GM19240 (cell line): ENCODE measurements around the gene CDH4.

Experiments
- DNase-seq: peaks from one replicate; pipeline ENCODE4 v3.0.0; 2011; ENCODE audit warnings: low spot score; ENCODE audit not compliant: insufficient read length

CDH4 gene

DNA sequence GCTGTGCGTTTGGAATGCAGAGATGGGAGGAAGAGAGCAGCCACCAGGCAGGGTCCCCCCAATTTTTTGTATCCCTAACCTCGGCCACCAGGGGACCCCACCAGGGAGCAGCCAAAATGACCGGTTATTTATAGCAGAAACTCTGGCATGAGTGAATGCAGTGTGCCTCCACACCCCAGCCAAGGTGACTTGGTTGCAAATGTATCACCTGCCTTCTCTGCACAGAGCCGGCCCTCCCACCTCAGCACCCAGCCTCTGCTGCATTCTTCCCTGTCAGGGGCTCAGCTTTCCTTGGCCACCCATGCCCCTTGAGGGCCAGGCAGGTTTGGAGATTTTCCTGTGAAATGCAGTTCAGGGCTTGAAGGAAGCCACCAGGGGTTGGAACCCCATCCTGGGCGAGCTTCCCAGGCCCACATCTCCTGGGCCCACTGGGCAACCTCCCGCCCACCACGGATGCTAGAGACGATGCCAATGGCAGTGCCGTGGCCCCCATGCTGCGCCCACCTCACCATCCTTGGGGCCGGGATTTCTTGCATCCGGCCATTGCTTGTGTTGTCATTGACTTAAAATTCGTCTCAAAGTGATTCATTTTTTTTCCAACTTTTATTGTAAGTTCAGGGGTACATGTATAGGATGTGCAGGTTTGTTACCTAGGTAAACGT lies 522.0 kb downstream of the CDH4 start:
- DNase-seq = no peak

DNA sequence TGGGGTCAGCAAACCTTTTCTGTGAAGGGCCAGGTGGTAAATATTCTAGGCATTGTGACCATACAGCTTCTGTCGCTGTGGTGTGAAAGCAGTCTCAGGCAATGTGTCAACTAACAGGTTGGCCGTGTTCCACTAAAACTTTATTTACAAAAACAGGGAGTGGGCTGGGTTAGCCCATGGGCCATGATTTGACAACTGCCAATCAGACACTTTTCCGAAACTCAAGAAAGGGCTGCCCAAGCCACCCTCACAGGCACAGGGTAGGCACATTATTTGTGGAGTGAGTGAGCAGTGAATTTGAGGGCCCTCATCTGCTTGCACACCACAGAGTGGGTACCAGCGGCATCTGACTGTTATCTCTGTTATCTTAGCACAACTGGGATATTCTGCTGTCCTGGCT lies 523.4 kb downstream of the CDH4 start:
- no peak for DNase-seq

GRCh38 chr20:61776491-61777075 lies 524.5 kb downstream of the CDH4 start:
- no peak for DNase-seq

- DNase-seq = no peak
Observed at GRCh38 chr20:61777773-61778494, 525.9 kb downstream of the CDH4 start.

DNA sequence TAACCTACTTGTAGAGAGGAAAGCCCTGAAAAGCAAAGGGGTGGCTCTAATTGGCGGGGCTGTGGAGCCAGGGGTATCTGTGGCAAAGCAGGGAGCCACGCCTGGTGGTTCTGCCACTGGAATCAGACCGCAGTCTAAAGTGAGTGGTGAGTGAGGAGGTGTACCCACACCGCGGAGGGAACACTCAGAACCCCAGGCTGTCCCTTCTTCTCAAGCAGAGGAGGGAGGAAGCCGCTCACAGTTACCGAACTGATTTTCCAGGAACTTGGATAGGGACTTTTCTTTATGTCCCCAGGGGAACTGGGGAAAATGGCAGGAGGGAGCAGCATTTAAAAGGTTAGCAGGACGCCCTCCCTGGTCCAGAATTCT lies 526.4 kb downstream of the CDH4 start:
- DNase-seq = no peak

DNA sequence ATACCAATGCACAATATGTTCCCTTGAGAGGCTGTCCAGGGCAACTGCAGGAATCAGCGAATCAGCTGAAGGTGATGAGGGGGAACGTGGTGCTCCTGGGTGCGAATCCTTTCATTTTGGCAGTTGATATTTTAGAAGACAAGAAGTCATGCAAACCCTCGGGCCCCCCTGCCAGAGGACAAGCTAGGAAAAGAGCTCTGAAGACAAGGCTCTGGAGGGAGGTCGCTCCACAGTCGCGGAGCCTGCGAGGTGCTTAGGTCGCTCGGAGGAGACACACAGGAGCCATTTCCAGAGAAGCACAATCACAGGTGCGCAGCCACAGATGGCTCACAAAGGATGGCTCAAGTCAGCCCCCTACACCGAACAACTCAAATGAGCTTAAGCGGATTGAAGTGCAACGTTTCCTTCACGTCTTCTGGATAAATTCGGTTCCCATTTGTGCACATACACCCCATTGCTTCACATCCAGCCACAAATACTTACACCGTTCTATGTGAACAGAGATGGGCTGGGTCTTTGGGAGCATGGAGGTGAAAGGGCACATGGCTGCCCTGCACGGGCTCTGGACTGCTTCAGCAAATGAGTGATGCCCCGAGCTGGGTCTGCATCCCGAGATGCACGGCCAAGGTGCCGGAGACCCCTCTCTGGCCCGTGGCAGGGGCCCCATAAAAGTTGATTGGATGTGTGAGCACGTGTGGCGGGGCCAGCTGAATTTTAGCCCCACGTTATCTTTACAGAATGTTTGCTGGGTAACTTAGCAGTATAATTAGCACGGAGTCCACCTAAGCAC lies 527.3 kb downstream of the CDH4 start:
- no peak for DNase-seq

- no peak for DNase-seq
Observed at GRCh38 chr20:61780066-61780465, 528.0 kb downstream of the CDH4 start.

DNA sequence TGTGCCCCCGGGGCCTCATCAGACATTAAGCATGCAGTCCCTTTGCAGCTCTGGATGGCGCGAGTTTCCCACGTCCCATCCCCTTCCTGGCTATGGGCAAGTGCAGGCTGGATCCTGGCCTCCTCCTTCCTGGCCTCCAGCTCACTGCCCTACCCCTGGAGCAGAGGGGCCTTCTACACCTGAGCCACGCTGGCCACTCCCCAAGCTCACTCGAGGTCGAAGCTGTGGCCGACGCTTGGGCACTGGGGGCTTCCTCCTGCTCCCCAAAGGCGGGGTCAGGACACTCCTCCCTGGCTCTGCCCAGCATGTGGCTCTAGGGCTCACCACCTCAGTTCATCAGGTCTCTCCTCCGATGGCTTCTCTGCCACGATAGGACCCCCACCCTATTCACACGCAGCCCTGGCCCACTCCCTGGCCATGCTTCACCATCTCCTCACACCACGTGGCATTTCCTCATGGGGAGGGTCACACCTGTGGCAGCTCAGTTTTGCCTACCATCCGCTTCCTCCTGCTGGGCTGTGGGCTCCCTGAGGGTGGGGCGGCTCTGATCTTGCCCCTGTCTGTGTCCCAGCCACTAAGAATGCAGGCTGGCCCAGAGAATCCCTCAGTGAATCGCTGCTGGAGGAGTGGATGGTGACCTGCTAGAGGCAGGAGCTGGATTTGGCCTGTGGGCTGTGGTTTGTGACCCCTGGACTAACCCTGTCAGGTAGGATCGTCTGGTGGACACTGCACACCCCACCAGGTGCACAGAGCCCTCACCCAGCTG lies 532.9 kb downstream of the CDH4 start:
- DNase-seq = no peak

DNA sequence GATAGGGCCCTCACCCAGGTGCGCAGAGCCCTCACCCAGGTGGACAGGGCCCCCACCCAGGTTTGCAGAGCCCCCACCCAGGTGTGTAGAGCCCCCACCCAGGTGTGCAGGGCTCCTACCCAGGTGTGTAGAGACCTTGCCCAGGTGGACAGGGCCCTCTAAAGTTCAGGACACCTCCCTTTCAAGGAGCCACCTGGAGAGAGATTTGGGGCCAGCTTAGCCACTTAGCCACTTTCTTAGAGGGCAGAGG lies 533.4 kb downstream of the CDH4 start:
- no peak for DNase-seq

- DNase-seq = no peak
Observed at GRCh38 chr20:61786230-61786629, 534.2 kb downstream of the CDH4 start.

DNA sequence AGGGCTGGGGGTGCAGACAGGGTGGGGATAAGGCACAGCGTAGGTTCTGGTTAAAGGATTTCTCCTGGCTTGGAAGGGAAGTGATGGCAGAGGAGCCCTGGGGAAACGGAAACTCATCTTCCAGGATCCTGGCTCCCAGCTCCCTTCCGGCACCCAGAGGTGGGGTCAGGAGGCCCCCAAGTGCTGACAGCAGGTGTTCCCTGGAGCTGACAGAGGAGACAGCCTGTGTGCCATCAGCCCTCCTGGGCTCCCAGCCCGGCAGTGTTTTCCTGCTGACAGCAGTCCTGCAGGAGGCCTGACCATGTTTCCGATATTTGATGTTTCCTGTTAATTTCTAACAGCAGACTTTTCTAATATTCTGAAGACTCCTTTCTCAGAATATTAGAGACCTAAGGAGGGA lies 536.3 kb downstream of the CDH4 start:
- DNase-seq = no peak

DNA sequence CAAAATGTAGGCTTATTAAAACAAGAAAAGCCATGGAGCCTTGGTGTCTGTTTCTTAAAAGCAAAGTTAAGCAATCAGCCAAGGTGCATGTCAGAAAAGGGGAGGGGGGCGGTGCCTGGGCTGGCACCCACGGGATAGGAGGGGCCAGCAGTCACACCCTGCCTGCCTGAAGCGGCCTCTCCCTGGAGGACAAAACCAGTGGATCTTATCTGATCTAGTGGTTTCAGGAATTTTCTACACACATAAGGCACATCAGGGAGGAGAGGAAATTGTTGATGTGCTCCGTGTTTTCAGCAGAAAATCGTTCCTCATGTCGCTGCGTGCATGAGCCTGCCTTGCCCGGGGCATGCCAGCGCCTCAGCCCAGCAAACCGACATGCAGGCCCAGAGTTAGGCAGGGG lies 537.3 kb downstream of the CDH4 start:
- DNase-seq = no peak

- DNase-seq = no peak
Observed at GRCh38 chr20:61790116-61790827, 538.2 kb downstream of the CDH4 start.

DNA sequence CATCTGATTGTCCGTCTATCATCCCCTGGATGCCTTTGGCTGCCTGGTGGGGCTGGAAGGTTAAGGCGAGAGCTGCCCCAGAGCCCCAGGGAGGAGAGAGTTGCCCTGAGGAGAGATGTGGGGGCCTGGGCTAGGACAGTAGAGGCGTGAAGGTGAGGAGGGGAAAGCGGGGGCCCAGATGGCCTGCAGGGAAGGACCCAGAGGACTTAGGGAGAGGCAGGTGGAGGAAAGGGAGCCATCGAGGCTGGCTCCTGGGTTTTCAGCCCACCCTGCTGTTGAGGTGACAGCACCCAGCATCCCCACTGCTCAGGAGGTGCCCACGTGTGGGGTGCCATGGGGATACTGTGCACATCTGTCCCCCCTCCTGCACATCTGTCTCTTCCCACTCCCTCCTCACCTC lies 539.9 kb downstream of the CDH4 start:
- no peak for DNase-seq

DNA sequence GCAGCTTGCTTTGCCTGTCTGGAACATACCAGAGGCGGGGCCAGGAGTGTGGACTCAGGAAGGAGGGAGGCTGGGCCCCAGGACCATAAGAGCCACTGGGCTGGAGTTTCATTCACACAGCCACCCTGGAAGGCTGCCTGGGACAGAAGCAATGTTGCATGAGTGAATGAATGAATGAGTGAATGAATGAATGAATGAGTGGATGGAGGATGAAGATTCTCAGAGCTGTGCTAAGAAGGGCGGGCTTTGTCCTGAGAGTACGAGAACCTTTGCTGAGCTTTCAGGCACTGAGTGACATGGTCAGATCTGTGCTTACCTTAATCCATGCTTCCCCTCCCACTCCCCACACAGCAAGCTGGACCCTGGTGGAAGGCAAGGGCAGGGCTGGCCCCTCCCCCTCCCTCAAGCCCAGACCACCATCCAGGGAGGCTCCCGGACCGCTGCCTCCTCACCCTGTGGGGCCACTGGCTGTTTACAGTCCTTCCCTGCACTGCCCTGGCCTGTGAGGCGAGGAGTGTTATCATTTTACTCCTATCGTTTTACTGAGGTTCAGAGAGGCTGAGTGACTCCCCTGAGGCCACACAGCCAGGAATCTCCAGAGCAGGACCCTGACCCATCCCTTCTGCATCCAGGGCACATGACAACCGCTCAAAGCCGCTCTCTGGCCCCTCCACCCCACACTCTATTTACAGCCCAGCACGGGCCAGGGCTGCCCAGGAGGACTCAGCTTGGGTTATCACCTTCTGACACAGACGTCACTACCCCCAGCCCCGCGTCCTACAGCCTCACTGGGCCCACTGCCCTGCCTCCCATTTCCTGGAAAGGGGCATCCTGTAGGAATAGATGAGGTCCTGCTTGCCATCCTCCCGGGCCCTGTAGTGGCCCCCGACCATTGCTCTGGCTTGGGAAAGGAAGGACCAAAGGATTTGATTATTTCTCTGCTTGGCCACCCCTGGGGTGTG lies 543.9 kb downstream of the CDH4 start:
- no peak for DNase-seq

DNA sequence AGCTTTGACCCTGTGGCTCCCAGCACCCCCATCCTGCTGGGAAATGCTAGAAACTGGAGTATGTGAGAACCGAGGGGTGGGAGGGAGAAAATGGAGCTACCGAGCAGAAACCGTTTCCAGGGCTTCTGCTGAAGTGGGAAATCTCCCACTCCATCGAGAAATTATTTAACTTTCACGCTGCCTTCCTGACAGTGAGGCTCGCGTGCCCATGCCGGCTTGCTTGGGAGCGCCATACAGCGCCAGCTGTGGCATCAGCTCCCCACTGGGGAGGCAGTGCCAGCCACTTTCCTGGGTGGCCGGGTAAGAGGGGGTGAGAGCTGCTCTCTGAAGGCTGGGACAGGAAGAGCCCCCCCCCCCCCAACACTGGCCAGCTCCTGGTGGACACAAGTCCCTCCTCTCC lies 544.7 kb downstream of the CDH4 start:
- no peak for DNase-seq

- no peak for DNase-seq
Observed at GRCh38 chr20:61797200-61797599, 545.1 kb downstream of the CDH4 start.

DNA sequence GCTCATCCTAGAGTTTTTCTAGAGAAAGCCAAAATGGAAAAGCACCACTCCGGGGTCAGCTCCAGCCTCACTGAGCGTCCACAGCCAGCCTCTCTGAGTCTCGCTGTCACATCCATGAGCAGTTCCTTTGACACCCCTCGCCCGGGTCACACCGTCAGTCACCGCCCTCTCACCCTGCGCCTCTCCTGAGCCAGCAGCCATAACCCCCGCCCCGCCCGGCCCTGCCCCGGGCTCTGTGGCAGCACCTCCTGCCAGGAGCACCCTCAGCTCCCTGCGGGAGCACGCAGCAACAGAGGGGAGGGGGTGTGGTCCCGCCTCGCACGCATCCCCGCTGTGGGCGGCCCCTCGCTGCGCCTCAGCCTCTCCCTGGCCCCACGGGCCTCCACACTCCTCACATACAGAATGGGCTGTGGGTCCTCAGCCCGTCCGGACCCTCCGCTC lies 545.9 kb downstream of the CDH4 start:
- DNase-seq = no peak

DNA sequence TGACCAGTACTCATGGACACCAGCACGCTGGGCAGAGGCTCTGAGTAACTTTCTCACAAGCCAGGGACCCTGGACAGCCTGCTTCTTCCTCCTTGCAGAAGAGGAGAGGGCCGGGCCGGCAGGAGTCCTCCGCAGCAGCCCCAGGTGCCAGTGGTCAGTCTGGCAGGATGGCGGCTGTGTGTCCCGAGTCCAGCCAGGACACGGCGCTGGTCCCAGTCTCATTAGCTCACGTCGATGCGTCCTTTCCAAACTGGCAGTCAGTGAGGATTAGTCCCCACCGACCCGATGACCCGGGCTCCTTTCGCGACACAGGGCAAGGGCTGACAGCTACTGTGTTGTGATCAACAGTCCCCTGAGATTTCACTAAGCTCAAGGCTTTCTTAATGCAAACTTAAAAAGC lies 546.6 kb downstream of the CDH4 start:
- no peak for DNase-seq

GRCh38 chr20:61799394-61799923 lies 547.4 kb downstream of the CDH4 start:
- DNase-seq = no peak
